Peyer's patch (tissue), 4 donors: Measurements from ENCODE around the gene DQX1. TPM values are rescaled to one million over a fixed set of nuclear protein-coding genes. Genes with fewer than 3 reads are reported as not detected.
A peak's percentile ranks its signal among the peaks of the same experiment; 100 is the strongest.
"Not testable (repeated sequence)": the region's sequence is repeated elsewhere in the genome, so short reads cannot be mapped to it uniquely, and the experiment has no call there.

Source experiments
- DNase-seq, 3 donors: peaks; one replicate each; pipeline ENCODE4 v3.0.0-alpha.2; 2017 to 2019
- H3K27ac ChIP-seq, 4 donors: fragments of 200-600 bp; sonication (generic); one replicate each; pipeline ENCODE4 v1.5.1; 2016 to 2019
- H3K27me3 ChIP-seq, 2 donors: fragments of 200-600 bp; sonication (generic); one replicate each; pipeline ENCODE4 v1.5.1; 2019
- H3K36me3 ChIP-seq, 3 donors: fragments of 200-600 bp; sonication (generic); one replicate each; pipeline ENCODE4 v1.5.1; 2016 to 2019
- H3K4me1 ChIP-seq, 4 donors: fragments of 200-600 bp; sonication (generic); one replicate each; pipeline ENCODE4 v1.5.1; 2016 to 2019
- H3K4me3 ChIP-seq, 4 donors: fragments of 200-600 bp; sonication (generic); 1 replicate in 3 of 4; 2 replicates in 1 of 4; pipeline ENCODE4 v1.5.1; 2016 to 2019; ENCODE audit warnings: mild to moderate bottlenecking in 1 of 4
- H3K9me3 ChIP-seq, 4 donors: fragments of 200-600 bp; sonication (generic); one replicate each; pipeline ENCODE4 v1.5.1; 2016 to 2019; ENCODE audit warnings: mild to moderate bottlenecking in 1 of 4
- POLR2A ChIP-seq, 2 donors: fragments of 450-650 bp; IDR thresholded peaks; one replicate each; pipeline ENCODE4 v1.5.1; 2017; ENCODE audit warnings: antibody characterized with exemption in 2 of 2, mild to moderate bottlenecking in 2 of 2, moderate library complexity in 2 of 2
- total RNA-seq, 4 donors: library from RNA; depleted of rRNA; stranded (reverse); fragments of >200 nt; gene quantifications; one replicate each; pipeline ENCODE4 v1.1.0, GENCODE V29; 2016
- TF ChIP-seq, protein P1 (sequence below), 6 experiments: fragments of 450-650 bp in 4 of 6; fragments of 200-600 bp in 2 of 6; sonication (generic) in 1 of 6; IDR thresholded peaks; one replicate each; pipeline ENCODE4 v1.5.1; 2017 to 2019; ENCODE audit warnings: antibody characterized with exemption in 6 of 6, mild to moderate bottlenecking in 3 of 6, moderate library complexity in 1 of 6

Gene DQX1
- total RNA-seq, 4 donors from 2014 or later: 14.0 to 116 (median 75.3) TPM

- TF ChIP-seq, protein P1, sequence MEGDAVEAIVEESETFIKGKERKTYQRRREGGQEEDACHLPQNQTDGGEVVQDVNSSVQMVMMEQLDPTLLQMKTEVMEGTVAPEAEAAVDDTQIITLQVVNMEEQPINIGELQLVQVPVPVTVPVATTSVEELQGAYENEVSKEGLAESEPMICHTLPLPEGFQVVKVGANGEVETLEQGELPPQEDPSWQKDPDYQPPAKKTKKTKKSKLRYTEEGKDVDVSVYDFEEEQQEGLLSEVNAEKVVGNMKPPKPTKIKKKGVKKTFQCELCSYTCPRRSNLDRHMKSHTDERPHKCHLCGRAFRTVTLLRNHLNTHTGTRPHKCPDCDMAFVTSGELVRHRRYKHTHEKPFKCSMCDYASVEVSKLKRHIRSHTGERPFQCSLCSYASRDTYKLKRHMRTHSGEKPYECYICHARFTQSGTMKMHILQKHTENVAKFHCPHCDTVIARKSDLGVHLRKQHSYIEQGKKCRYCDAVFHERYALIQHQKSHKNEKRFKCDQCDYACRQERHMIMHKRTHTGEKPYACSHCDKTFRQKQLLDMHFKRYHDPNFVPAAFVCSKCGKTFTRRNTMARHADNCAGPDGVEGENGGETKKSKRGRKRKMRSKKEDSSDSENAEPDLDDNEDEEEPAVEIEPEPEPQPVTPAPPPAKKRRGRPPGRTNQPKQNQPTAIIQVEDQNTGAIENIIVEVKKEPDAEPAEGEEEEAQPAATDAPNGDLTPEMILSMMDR (IDR thresholded peaks at IDR 0.05): no peak
- TF ChIP-seq POLR2A (IDR thresholded peaks at IDR 0.05): no peak
- Histone ChIP-seq H3K27ac (no peak overlapping the region), H3K4me1 (peaks cover 0 to 8% (median 1%) of the 10 kb centered on the region in 4 donors), H3K4me3 (no peak overlapping the region), H3K9me3 (no peaks in the 10 kb centered on the region), H3K27me3 (no peaks in the 10 kb centered on the region), H3K36me3 (peaks cover 0 to 60% (median 0%) of the 10 kb centered on the region in 3 donors)
- no peak for DNase-seq
These were observed 34.1 kb downstream of the DQX1 start for GRCh38 chr2:74491648-74492544.

DNA sequence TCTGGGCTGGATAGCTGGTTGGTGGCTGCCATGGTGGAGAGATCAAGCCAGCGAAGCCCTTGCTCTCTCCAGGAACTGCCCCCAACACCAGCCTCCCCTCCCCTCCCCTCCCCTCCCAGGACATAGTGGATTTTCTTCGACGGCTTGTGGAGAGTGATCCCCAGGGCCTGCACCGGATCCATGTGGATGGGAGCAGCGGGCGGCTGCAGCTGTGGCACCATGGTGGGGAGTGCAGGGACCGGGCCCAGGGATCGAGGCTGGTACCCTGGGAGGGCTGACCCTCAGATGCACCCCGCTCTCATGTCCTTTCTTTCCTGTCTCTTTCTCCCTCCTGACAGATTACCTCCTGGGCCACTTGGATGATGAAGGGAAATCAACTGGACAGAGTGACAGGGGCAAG, 36.1 kb downstream of the DQX1 start:
- H3K27ac ChIP-seq: no peak overlapping the region
- DNase-seq: no peak
- H3K27me3 ChIP-seq: no peaks in the 10 kb centered on the region
- H3K4me1 ChIP-seq: peaks cover 0 to 8% (median 1%) of the 10 kb centered on the region in 4 donors
- no peaks in the 10 kb centered on the region for H3K9me3 ChIP-seq
- H3K4me3 ChIP-seq: no peak overlapping the region
- TF ChIP-seq, protein P1 (IDR thresholded peaks at IDR 0.05): no peak
- TF ChIP-seq POLR2A (IDR thresholded peaks at IDR 0.05): no peak
- H3K36me3 ChIP-seq: peaks cover 0 to 77% (median 0%) of the 10 kb centered on the region in 3 donors

DNA sequence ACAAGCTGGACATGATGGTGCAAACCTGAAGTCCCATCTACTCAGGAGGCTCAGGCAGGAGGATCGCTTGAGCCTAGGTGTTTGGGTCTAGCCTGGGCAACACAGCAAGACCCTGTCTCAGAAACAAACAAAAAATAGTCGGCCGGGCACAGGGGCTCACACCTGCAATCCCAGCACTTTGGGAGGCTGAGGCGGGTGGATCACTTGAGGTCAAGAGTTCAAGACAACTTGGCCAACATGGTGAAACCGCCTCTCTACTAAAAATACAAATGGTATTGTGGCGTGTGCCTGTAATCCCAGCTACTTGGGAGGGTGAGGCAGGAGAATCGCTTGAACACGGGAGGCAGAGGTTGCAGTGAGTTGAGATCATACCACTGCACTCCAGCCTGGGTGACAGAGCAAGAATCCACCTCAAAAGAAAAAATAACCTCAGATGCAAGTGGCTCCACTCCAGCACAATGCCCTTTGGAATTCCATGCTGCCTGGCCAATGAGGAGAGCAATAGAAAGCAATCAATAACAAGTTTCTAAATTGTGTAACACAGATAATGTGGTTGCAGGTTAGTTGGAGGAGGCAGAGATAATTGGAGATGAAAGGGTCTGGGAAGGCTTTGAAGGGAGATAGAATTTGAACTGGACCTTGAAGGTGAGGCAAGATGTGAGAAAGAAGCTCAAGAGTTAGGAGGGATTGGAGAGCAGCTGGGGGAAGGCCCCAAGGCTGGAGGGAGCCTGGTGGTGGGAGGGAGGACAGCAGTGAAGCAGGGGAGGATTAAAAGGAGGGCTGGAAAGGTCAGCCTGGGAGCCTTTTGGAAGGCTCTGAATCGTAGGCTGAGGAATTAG, 37.2 kb downstream of the DQX1 start:
- Histone ChIP-seq H3K4me3 (no peak overlapping the region), H3K4me1 (peaks cover 0 to 14% (median 1%) of the 10 kb centered on the region in 4 donors), H3K9me3 (no peaks in the 10 kb centered on the region), H3K27ac (peak overlapping the region in 2 of 4 donors; percentile 27 to 73), H3K36me3 (peaks cover 0 to 70% (median 0%) of the 10 kb centered on the region in 3 donors), H3K27me3 (no peaks in the 10 kb centered on the region)
- TF ChIP-seq POLR2A (IDR thresholded peaks at IDR 0.05): no peak
- TF ChIP-seq, protein P1 (IDR thresholded peaks at IDR 0.05): peak in 2 of 6 experiments; percentile 15 to 18
- peak in 1 of 3 donors; percentile 65 for DNase-seq

DNA sequence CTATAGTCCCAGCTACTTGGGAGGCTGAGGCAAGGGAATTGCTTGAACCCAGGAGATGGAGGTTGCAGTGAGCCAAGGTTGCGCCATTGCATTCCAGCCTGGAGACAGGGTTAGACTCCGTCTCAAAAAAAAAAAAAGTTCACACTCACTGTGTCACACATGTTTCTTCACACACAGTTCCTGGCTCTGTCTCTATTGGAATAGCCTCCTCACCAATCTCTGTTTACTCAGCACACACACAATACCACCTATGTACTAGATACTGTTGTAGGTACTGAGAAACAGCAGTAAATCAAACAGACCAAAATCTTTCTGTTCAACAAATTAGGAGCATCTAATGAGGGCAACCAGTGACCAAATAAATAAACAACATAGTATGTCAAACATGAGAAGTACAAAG, 39.9 kb downstream of the DQX1 start:
- DNase-seq: no peak
- Histone ChIP-seq H3K4me1 (peaks cover 3 to 28% (median 12%) of the 10 kb centered on the region in 4 donors), H3K27me3 (no peaks in the 10 kb centered on the region), H3K9me3 (no peaks in the 10 kb centered on the region), H3K4me3 (no peak overlapping the region), H3K27ac (no peak overlapping the region), H3K36me3 (peaks cover 0 to 43% (median 0%) of the 10 kb centered on the region in 3 donors)
- TF ChIP-seq, protein P1 (IDR thresholded peaks at IDR 0.05): no peak
- TF ChIP-seq POLR2A (IDR thresholded peaks at IDR 0.05): no peak

- H3K27me3 ChIP-seq, DNase-seq, H3K9me3 ChIP-seq: not testable (repeated sequence)
- Histone ChIP-seq H3K36me3 (peaks cover 0 to 43% (median 0%) of the 10 kb centered on the region in 3 donors), H3K4me1 (peaks cover 3 to 31% (median 13%) of the 10 kb centered on the region in 4 donors), H3K27ac (peak overlapping the region in 3 of 4 donors; percentile 86 to 93 (median 92)), H3K4me3 (peak overlapping the region; percentile 77 to 87 (median 80))
These were observed 42.3 kb downstream of the DQX1 start for GRCh38 chr2:74483675-74484164.
